ENCODE results near the gene GATD1. TPM values are rescaled to one million over a fixed set of nuclear protein-coding genes. Genes with fewer than 3 reads are reported as not detected.

GATD1 gene
- total and polyA plus RNA-seq, 9 of the 15 experiments (the other 6 are each of a cell fraction or from before 2014, with no cell fraction given): 2.8 to 144 (median 36.9) TPM

- TF ChIP-seq ZNF444 (CRISPR knock-in tag; IDR thresholded peaks at IDR 0.05) (no peak), NR2C2 (CRISPR knock-in tag; IDR thresholded peaks at IDR 0.05) (no peak), NR2C2 (tag; IDR thresholded peaks at IDR 0.05) (no peak), NR0B1 (IDR thresholded peaks at IDR 0.05; ENCODE audit: partially characterized antibody) (no peak), HDAC1 (IDR thresholded peaks at IDR 0.05) (0 out of 4 replicates have a peak, but pooled peaks of 1 of the 2 experiments have one; percentile 33), CREB3 (tag; conservative IDR thresholded peaks at IDR 0.05; ENCODE audit: low read depth) (no peak), HNRNPLL (IDR thresholded peaks at IDR 0.05; ENCODE audit: low read depth, low read length, poor library complexity, severe bottlenecking) (peak; percentile 9), ZBTB11 (CRISPR knock-in tag; IDR thresholded peaks at IDR 0.05) (no peak), RBM22 (IDR thresholded peaks at IDR 0.05; ENCODE audit: low read depth, low read length, poor library complexity, severe bottlenecking) (peak; percentile 17), GTF2E2 (tag; IDR thresholded peaks at IDR 0.05) (peak; percentile 67; the same call in 1 of the 2 replicates), PRPF4 (IDR thresholded peaks at IDR 0.05; ENCODE audit: insufficient read depth, low read depth, low read length, poor library complexity, severe bottlenecking) (no peak), DEAF1 (CRISPR knock-in tag; IDR thresholded peaks at IDR 0.05) (no peak), LARP7 (IDR thresholded peaks at IDR 0.05) (no peak), CHD4 (IDR thresholded peaks at IDR 0.05; ENCODE audit: insufficient read depth, insufficient replicate concordance, low read depth, low read length, poor library complexity, severe bottlenecking) (no peak), HLTF (IDR thresholded peaks at IDR 0.05) (no peak), ZKSCAN1 (IDR thresholded peaks at IDR 0.05; ENCODE audit: low read depth, low read length) (no peak), ZNF75A (CRISPR knock-in tag; IDR thresholded peaks at IDR 0.05) (no peak)
These were observed 32.8 kb upstream of the GATD1 start (continued) for GRCh38 chr11:810040-810567.

All from K562 (cell line).